Fibroblast of upper back skin (primary cell): ENCODE data around the gene MFSD12.
"Not testable (repeated sequence)": the region's sequence is repeated elsewhere in the genome, so short reads cannot be mapped to it uniquely, and the experiment has no call there.

Source experiments
- DNase-seq: peaks from one replicate; pipeline ENCODE4 v3.0.0-alpha.2; 2013

The MFSD12 gene

GRCh38 chr19:3536429-3537100 lies 20.8 kb downstream of the MFSD12 start:
- DNase-seq: no peak

DNA sequence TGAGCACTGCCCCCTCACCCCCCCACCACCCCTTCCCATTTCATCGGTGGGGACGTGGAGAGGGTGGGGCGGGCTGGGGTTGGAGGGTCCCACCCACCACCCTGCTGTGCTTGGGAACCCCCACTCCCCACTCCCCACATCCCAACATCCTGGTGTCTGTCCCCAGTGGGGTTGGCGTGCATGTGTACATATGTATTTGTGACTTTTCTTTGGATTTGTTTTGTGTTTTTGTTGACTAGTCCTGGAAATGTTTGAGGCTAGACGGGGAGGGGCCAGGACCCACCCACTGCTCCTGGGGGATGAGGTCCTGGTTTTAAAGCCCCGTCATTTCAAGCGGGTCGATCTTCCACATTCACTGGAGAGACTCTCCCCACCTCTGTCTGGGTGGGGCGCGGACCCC lies 21.4 kb downstream of the MFSD12 start:
- DNase-seq: no peak

- DNase-seq: no peak
Measured at GRCh38 chr19:3535563-3535965, 21.8 kb downstream of the MFSD12 start.

- no peak for DNase-seq
Measured at GRCh38 chr19:3535235-3535535, 22.2 kb downstream of the MFSD12 start.

DNA sequence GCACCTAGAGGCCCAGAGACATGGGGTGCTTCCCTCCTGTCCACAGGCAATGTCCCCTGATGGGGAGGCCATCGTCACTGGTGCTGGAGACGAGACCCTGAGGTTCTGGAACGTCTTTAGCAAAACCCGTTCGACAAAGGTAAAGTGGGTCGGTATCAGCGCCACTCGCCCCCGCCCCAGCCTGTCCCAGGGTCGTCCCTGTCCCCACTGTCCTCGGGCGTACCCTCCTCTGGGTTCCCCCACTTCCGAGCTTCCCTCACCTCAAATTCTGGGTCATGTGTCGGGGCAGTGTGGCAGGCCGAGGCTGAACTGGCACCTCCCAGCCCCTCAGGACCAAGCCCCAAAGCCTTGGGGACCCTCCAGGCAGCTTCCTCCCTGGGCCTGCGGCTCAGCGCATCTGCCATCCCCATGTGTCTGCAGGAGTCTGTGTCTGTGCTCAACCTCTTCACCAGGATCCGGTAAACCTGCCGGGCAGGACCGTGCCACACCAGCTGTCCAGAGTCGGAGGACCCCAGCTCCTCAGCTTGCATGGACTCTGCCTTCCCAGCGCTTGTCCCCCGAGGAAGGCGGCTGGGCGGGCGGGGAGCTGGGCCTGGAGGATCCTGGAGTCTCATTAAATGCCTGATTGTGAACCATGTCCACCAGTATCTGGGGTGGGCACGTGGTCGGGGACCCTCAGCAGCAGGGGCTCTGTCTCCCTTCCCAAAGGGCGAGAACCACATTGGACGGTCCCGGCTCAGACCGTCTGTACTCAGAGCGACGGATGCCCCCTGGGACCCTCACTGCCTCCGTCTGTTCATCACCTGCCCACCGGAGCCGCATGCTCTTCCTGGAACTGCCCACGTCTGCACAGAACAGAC lies 22.8 kb downstream of the MFSD12 start:
- DNase-seq: no peak

- DNase-seq: no peak
Measured at GRCh38 chr19:3533563-3534216, 23.7 kb downstream of the MFSD12 start.

GRCh38 chr19:3533033-3533432 lies 24.4 kb downstream of the MFSD12 start:
- DNase-seq: no peak

GRCh38 chr19:3532154-3532786 lies 25.1 kb downstream of the MFSD12 start:
- DNase-seq: no peak

DNA sequence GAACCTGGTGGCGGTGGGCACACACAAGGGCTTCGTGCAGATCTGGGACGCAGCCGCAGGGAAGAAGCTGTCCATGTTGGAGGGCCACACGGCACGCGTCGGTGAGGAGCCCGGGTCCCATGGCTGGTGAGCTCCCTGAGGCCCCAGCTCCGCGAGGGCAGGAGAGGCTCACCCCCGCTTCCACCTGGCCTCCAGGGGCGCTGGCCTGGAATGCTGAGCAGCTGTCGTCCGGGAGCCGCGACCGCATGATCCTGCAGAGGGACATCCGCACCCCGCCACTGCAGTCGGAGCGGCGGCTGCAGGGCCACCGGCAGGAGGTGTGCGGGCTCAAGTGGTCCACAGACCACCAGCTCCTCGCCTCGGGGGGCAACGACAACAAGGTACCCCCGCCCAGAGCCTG lies 25.7 kb downstream of the MFSD12 start:
- DNase-seq: no peak

- no peak for DNase-seq
Measured at GRCh38 chr19:3530389-3530788, 27.0 kb downstream of the MFSD12 start.

GRCh38 chr19:3529299-3529698 lies 28.1 kb downstream of the MFSD12 start:
- DNase-seq: not testable (repeated sequence)

DNA sequence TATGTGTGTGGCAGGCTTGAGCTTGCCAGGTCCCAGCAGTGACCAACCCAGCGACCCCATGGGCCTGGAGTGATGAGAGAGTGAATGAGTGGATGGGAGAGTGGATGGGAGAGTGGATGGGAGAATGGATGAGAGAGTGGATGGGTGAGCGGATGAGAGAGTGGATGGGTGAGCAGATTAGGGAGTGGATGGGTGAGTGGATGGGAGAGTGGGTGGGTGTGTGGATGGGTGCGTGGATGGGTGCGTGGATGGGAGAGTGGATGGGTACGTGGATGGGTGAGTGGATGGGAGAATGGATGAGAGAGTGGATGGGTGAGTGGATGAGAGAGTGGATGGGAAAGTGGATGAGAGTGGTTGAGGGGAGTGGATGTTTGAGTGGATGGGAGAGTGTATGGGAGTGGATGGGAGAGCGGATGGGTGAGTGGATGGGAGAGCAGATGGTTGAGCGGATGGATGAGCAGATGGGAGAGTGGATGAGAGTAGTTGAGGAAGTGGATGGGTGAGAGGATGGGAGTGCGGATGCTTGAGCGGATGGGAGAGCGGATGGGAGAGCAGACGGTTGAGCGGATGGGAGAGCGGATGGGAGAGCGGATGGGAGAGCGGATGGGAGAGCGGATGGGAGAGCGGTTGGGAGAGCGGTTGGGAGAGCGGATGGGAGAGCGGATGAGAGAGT lies 28.7 kb downstream of the MFSD12 start:
- no peak for DNase-seq

- no peak for DNase-seq
Measured at GRCh38 chr19:3528080-3528479, 29.3 kb downstream of the MFSD12 start.

DNA sequence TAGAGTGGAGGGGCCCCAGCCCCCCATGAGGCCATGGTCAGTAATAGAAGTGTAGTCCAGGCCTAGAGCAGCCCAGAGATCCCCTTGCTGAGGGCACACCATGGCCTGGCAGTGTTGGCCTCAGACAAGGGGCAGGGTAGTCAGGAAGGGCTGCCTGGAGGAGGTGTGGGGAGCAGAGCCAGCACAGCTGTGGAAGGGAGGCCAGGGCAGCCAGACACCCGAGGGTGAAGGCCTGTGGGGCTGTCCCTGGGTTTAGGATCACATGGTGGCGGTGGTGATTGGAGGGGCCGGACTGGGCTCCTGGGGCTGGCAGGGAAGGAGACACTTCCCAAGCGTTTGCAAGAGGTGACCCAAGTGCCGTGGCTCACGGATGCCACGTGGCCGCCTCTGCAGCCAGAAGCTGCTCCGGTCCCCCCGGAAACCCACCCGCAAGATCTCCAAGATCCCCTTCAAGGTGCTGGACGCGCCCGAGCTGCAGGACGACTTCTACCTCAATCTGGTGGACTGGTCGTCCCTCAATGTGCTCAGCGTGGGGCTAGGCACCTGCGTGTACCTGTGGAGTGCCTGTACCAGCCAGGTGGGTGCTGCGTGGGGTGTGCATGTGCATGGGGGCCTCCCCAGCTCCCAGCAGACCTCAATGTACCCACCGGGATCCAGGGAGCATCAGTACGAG lies 30.0 kb downstream of the MFSD12 start:
- no peak for DNase-seq

DNA sequence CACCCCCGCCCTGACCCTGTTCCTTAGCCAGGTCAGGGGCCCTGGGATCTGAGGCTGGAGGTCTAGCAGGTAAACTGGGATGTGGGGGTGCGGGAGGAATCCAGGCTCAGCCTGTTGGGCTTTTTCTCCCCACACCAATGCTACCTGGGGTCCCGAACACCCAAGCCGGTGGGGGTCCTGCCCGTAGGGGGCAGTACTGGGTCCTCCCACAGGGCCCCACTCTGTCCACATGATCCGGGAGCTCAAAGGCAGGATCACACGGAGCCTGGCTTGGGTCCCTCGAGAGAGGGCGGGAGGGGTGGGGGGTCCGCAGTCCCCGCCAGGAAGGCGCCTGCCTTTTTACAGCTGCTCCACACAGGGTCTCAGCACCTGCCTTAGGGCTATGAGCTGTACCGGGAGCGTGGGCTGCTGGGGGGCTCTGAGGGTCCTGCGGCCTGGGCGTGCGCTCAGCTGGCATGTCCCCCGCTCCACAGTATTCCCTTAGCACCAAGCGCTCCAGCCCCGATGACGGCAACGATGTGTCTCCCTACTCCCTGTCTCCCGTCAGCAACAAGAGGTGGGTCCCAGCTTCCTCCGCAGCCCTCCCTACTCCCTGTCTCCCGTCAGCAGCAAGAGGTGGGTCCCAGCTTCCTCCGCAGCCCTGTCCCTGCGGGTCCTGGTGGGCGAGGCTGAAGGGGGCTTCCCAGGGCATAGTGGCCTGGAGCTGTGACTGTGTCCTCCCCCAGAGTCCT lies 30.7 kb downstream of the MFSD12 start:
- no peak for DNase-seq

- DNase-seq: no peak
Measured at GRCh38 chr19:3524904-3525451, 32.4 kb downstream of the MFSD12 start.

DNA sequence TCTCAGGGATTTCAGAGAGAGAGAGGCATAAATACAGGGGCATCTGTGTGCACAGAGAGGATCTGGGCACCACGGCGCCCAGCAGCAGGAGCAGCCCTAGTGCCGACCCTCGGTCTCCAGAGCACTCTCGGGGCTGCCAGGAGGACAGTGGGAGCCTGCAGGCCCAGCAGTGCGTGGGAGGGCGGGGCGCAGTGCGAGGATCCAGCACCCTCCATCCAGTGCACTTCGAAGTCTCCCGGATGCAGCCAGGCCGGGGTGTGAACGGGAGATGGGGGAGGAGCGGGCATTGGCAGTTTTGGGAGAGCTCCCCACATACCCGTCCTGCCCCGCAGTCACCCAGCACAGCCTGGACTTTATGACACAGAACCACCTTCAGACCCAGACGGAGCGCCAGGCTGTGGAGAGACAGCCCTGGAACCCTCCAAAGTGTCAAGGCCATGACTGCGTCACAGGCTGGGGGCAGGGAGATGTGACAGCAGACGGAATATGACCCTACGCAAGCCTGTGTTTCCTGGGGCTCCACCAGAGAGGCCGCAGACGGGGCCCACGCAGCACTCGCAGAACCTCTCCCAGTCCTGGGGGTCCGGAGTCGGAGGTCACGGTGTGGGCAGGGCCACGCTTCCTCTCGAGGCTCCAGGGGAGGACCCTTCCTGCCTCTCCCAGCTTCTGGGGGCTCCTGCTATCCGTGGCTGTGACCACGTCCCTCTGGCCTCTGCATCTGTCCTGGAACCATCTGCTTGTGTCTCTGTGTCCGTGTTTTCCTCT lies 33.1 kb downstream of the MFSD12 start:
- DNase-seq: no peak

DNA sequence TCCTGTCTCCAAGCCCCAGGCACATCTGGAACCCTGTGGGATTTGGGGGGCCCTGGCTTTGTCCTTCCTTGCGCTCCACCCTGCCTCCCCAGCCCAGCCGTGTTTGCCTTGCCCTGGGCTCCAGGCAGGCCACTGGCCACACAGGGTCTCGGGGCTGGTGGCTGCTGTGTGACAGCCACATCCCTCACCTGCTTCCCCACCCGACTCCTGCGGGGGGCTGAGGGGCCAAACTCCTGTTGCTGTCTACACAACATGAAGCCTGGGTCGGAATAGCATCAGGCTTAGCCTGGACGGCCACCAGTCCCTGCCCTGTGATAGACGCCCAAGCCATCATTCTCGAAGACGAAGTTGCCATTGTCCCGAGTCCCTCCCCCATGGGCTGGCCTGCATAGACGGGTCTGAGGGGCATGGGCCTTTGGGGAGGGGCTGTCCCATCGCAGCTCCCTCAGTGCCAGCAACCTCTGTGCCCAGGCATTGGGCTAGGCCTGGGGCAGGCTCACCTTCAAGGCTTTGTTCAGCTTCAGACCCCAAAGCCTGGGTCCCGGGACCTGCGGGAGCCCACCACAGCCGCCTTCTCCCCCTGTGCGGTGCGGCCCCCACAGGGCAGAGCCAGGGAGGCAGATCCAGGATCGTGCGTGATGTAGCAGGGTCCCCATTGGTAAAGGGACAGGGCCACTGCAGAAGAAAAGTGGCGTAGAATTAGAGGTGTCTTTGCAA lies 33.9 kb downstream of the MFSD12 start:
- DNase-seq: no peak

- DNase-seq: no peak
Measured at GRCh38 chr19:3522421-3523360, 34.7 kb downstream of the MFSD12 start.
